MM.1S (cell line): ENCODE data around the gene AHSA1.

ENCODE experiments used
- DNase-seq: peaks from one replicate; pipeline ENCODE4 v3.0.0-alpha.2; 2015
- H2AFZ ChIP-seq: fragments of 300-600 bp; sonication (generic); 2 replicates; pipeline ENCODE4 v1.6.0; 2016; ENCODE audit warnings: antibody characterized with exemption, low read length
- H3F3A ChIP-seq: fragments of 300-600 bp; sonication (generic); 2 replicates; pipeline ENCODE4 v1.6.1; 2016; ENCODE audit warnings: mild to moderate bottlenecking, antibody characterized with exemption, low read length, moderate library complexity, mixed read lengths; ENCODE audit not compliant: insufficient read depth
- H3K27ac ChIP-seq: fragments of 300-600 bp; sonication (generic); 2 replicates; pipeline ENCODE4 v1.5.1; 2016; ENCODE audit warnings: mild to moderate bottlenecking, low read length
- H3K27me3 ChIP-seq: fragments of 300-600 bp; sonication (generic); replicated peaks from 2 replicates; pipeline ENCODE4 v1.6.0; 2016; ENCODE audit warnings: low read length; ENCODE audit not compliant: insufficient read depth
- H3K36me3 ChIP-seq: fragments of 300-600 bp; sonication (generic); replicated peaks from 2 replicates; pipeline ENCODE4 v1.6.1; 2016; ENCODE audit warnings: mild to moderate bottlenecking, low read length, mixed read lengths; ENCODE audit not compliant: insufficient read depth
- H3K4me1 ChIP-seq: fragments of 300-600 bp; sonication (generic); 2 replicates; pipeline ENCODE4 v1.6.1; 2016; ENCODE audit warnings: low read length, mixed read lengths
- H3K4me2 ChIP-seq: fragments of 300-600 bp; sonication (generic); 2 replicates; pipeline ENCODE4 v1.6.0; 2016; ENCODE audit warnings: low read depth, low read length
- H3K4me3 ChIP-seq: fragments of 300-600 bp; sonication (generic); 2 replicates; pipeline ENCODE4 v1.5.1; 2016; ENCODE audit warnings: low read length, mixed read lengths
- H3K79me2 ChIP-seq: fragments of 300-600 bp; sonication (generic); 2 replicates; pipeline ENCODE4 v1.6.1; 2016; ENCODE audit warnings: mixed run types, low read length, mixed read lengths
- H3K9ac ChIP-seq: fragments of 300-600 bp; sonication (generic); 2 replicates; pipeline ENCODE4 v1.6.1; 2016; ENCODE audit warnings: low read length, mixed read lengths
- H3K9me2 ChIP-seq: fragments of 300-600 bp; sonication (generic); replicated peaks from 2 replicates; pipeline ENCODE4 v1.6.1; 2016; ENCODE audit warnings: mild to moderate bottlenecking, low read length, mixed read lengths; ENCODE audit not compliant: insufficient read depth
- H3K9me3 ChIP-seq: fragments of 300-600 bp; sonication (generic); replicated peaks from 2 replicates; pipeline ENCODE4 v1.6.1; 2016; ENCODE audit warnings: mild to moderate bottlenecking, low read length, mixed read lengths; ENCODE audit not compliant: insufficient read depth
- H4K20me1 ChIP-seq: fragments of 300-600 bp; sonication (generic); 2 replicates; pipeline ENCODE4 v1.6.1; 2016; ENCODE audit warnings: mild to moderate bottlenecking, low read length, moderate library complexity, mixed read lengths; ENCODE audit not compliant: insufficient read depth
- CTCF ChIP-seq: fragments of 300-600 bp; sonication (generic); IDR thresholded peaks from 2 replicates; pipeline ENCODE4 v1.5.1; 2016; ENCODE audit warnings: antibody characterized with exemption, low read length, mixed read lengths
- EZH2 ChIP-seq: fragments of 300-600 bp; sonication (generic); optimal IDR thresholded peaks from 2 replicates; pipeline ENCODE3; 2017; ENCODE audit warnings: low read depth, mild to moderate bottlenecking, antibody characterized with exemption, low read length, mixed read lengths
- EZH2phosphoT487 ChIP-seq: fragments of 300-600 bp; sonication (generic); IDR thresholded peaks from 2 replicates; pipeline ENCODE4 v1.6.1; 2018; ENCODE audit warnings: antibody characterized with exemption, low read length

The AHSA1 gene

GRCh38 chr14:77467801-77468200 lies 9.9 kb downstream of the AHSA1 start:
- Histone ChIP-seq H2AFZ (no peak overlapping the region), H3K27ac (no peak overlapping the region), H3K4me2 (no peak overlapping the region), H3K9me3 (no peaks in the 10 kb centered on the region), H3K36me3 (no peaks in the 10 kb centered on the region), H3F3A (no peaks in the 10 kb centered on the region), H3K27me3 (no peaks in the 10 kb centered on the region), H3K4me3 (no peak overlapping the region), H3K9ac (no peak overlapping the region), H4K20me1 (no peaks in the 10 kb centered on the region), H3K79me2 (no peaks in the 10 kb centered on the region), H3K9me2 (no peaks in the 10 kb centered on the region), H3K4me1 (no peaks in the 10 kb centered on the region)
- TF ChIP-seq EZH2phosphoT487 (no peak), CTCF (no peak), EZH2 (no peak)
- DNase-seq: no peak

- Histone ChIP-seq H3K4me3 (no peak overlapping the region), H2AFZ (no peak overlapping the region), H3K27ac (no peak overlapping the region), H3K9ac (no peak overlapping the region), H3K4me2 (no peak overlapping the region), H3K79me2 (no peaks in the 10 kb centered on the region), H4K20me1 (no peaks in the 10 kb centered on the region), H3F3A (no peaks in the 10 kb centered on the region), H3K4me1 (no peaks in the 10 kb centered on the region), H3K9me2 (no peaks in the 10 kb centered on the region), H3K36me3 (no peaks in the 10 kb centered on the region), H3K9me3 (no peaks in the 10 kb centered on the region), H3K27me3 (no peaks in the 10 kb centered on the region)
- TF ChIP-seq EZH2phosphoT487 (no peak), EZH2 (no peak), CTCF (no peak)
- DNase-seq: no peak
Observed at GRCh38 chr14:77469067-77469505, 11.2 kb downstream of the AHSA1 start.

GRCh38 chr14:77469539-77469938 lies 11.6 kb downstream of the AHSA1 start:
- DNase-seq: no peak
- Histone ChIP-seq H3K27ac (no peak overlapping the region), H3K9me2 (no peaks in the 10 kb centered on the region), H3K79me2 (no peaks in the 10 kb centered on the region), H3K27me3 (no peaks in the 10 kb centered on the region), H3K4me3 (no peak overlapping the region), H2AFZ (no peak overlapping the region), H3K4me2 (no peak overlapping the region), H3K9me3 (no peaks in the 10 kb centered on the region), H3K9ac (no peak overlapping the region), H3F3A (no peaks in the 10 kb centered on the region), H3K4me1 (no peaks in the 10 kb centered on the region), H3K36me3 (no peaks in the 10 kb centered on the region), H4K20me1 (no peaks in the 10 kb centered on the region)
- TF ChIP-seq CTCF: no peak
- no peak for TF ChIP-seq EZH2
- no peak for TF ChIP-seq EZH2phosphoT487
